ENCODE data around the gene GIMD1.
"Not testable (repeated sequence)": the region's sequence is repeated elsewhere in the genome, so short reads cannot be mapped to it uniquely, and the experiment has no call there.

Gene GIMD1

GRCh38 chr4:106368678-106369077 lies at the start of gene GIMD1:
GIMD1 (minus strand) TSS chr4:106368778; CDS start chr4:106367435, 1,343 bp downstream.
- DNase-seq (ENCODE audit: extremely low read depth in 1 of 2, low read depth in 1 of 2), result no peak

DNA sequence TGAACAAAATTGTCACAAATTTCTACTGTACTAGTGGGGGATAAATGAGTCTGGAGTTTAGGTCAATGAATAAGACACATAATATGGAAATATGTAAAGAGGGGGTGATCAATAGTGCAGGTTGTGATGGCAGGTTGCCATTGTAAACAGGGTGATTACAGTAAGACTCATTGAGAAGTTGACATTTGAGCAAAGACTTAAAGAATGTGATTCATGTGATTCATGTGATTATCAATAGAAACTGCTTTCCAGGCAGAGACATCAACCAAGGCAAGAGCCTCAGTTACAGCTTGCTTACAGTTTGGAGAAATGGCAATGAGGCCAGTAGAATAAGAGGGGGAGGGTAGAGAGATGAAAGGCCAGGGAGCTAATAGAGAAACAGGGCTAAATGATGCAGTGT lies 45.8 kb upstream of the GIMD1 start:
- no peak for DNase-seq (ENCODE audit: extremely low read depth in 1 of 2, low read depth in 1 of 2)

GRCh38 chr4:106409901-106410889 lies 41.6 kb upstream of the GIMD1 start:
- DNase-seq (ENCODE audit: extremely low read depth in 1 of 2, low read depth in 1 of 2), result no peak

DNA sequence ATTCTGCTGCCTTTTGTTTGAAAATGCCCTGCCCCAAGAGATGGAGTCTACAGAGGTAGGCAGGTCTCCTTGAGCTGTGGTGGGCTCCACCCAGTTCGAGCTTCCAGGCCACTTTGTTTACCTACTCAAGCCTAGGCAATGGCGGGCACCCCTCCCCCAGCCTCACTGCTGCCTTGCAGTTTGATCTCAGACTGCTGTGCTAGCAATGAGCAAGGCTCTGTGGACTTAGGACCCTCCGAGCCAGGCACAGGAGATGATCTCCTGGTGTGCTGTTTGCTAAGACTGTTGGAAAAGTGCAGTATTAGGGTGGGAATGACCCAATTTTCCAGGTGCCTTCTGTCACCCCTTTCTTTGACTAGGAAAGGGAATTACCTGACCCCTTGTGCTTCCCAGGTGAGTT lies 39.4 kb upstream of the GIMD1 start:
- not testable (repeated sequence) for DNase-seq (ENCODE audit: extremely low read depth in 1 of 2, low read depth in 1 of 2)

DNA sequence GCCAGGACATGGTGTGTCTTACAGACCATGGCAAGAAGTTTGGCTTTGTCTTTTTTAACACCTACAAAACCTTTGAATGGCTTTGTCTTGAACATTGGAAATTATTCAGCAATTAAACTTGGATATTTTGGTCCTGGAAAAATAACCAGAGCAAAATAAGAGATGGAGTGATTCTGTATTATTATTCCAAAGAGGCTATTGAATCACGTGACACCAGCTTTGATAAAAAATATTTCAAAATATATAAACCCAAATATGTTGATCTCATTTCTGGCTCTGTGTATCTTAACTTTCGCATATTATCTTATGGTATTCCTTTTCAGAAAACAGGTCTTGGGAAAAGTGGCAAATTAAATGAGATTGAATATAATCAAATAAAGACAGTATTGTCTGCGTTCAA lies 32.6 kb upstream of the GIMD1 start:
- DNase-seq (ENCODE audit: extremely low read depth in 1 of 2, low read depth in 1 of 2), result no peak

GRCh38 chr4:106398898-106399297 lies 30.3 kb upstream of the GIMD1 start:
- not testable (repeated sequence) for DNase-seq (ENCODE audit: extremely low read depth in 1 of 2, low read depth in 1 of 2)

- no peak for DNase-seq (ENCODE audit: extremely low read depth in 1 of 2, low read depth in 1 of 2)
Observed at GRCh38 chr4:106395582-106395981, 27.0 kb upstream of the GIMD1 start.

- no peak for DNase-seq (ENCODE audit: extremely low read depth in 1 of 2, low read depth in 1 of 2)
Observed at GRCh38 chr4:106385853-106386393, 17.3 kb upstream of the GIMD1 start.

DNA sequence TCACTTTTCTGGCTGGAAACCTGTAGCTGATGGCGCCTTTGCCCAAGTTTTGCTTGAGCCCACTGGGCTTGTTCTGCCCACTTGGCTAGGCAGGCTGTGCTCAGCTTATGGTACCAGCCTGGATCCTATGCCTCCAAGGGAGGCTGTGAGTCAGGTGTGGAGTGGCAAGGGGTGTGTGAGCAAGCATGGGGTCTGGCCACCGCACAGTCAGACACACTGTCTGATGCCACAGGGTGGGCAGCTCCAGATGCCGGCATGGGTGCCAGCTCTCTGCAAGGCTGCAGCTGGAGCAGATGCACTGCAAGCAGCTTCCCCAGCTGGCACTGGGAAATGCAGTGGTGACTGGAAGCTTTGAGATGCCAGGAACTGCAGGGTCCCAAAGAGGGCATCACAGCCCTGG lies 16.3 kb upstream of the GIMD1 start:
- no peak for DNase-seq (ENCODE audit: extremely low read depth in 1 of 2, low read depth in 1 of 2)

GRCh38 chr4:106380179-106380578 lies 11.6 kb upstream of the GIMD1 start:
- no peak for DNase-seq (ENCODE audit: extremely low read depth in 1 of 2, low read depth in 1 of 2)

- DNase-seq (ENCODE audit: extremely low read depth in 1 of 2, low read depth in 1 of 2), result no peak
Observed at GRCh38 chr4:106373026-106373425, 4.4 kb upstream of the GIMD1 start.

- no peak for DNase-seq (ENCODE audit: extremely low read depth in 1 of 2, low read depth in 1 of 2)
Observed at GRCh38 chr4:106371161-106371560, 2.6 kb upstream of the GIMD1 start.

GRCh38 chr4:106370214-106370613 lies 1.6 kb upstream of the GIMD1 start:
- no peak for DNase-seq (ENCODE audit: extremely low read depth in 1 of 2, low read depth in 1 of 2)

DNA sequence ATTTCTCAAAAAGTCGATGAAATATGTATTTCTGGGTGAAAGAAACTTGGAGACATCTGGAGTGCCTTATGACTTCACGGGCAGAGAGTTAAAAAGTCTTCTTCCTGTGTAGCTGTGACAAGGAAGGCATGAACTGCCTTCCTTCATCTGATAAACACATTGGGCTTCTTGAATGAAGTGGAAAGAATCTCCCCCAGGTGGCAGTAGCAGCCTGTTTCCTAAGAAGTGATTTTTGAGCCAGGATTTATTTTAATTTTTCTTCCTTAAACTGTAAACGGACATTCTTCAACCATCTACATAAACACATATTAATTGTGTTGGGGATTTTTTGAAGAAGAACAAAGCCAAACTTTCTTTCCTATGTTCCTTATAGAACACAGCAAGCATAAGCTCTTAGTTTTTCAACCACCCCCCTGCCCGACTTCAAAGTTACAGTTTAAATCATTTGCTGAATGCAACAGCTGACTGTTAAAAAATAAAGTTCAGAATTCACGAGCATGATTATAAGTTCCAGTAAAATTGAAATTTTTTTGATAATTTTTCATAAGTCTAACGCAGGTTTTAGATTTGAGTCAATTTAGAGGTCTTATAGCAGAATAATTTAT lies 980 bp upstream of the GIMD1 start:
- no peak for DNase-seq (ENCODE audit: extremely low read depth in 1 of 2, low read depth in 1 of 2)

DNA sequence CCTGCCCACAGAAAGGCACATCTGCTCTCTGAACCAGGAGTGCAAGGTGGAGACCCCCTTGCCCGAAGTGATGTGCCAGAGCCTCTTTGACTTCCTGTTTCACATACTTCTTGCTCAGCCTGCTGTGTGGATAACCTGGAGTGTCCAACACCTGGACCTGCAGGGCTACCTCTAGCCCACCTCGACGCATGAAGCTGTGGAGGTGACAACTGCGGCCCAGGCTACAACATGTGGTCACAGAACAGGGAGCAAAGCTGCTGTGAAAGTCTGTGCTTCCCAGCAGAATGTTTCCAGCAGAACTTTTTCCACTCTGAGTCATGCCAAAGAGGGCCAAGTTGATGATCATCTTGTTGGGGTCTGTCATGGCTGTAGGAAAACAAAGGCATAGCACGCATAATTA lies 1.5 kb downstream of the GIMD1 start:
- DNase-seq (ENCODE audit: extremely low read depth in 1 of 2, low read depth in 1 of 2), result no peak

DNA sequence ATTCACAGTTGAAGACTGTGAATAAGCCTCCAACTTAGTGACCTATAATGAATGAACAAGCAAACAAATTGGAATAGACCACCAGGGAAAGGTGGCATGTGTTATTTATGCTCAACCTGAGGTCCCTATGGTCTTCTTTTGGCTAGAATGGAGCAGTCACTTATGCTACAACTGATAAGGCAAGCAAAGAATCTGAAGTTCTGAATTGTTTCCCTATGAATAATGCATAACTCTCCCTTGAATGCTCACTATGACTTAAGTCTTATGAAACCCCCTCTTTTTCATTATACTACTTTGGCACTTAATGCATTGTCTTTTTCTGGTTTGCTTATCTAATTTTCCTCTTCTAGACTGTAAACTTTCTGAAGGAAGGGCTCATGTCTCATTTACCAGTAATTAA lies 2.6 kb downstream of the GIMD1 start:
- DNase-seq (ENCODE audit: extremely low read depth in 1 of 2, low read depth in 1 of 2), result no peak

GRCh38 chr4:106365613-106366012 lies 3.0 kb downstream of the GIMD1 start:
- no peak for DNase-seq (ENCODE audit: extremely low read depth in 1 of 2, low read depth in 1 of 2)

DNA sequence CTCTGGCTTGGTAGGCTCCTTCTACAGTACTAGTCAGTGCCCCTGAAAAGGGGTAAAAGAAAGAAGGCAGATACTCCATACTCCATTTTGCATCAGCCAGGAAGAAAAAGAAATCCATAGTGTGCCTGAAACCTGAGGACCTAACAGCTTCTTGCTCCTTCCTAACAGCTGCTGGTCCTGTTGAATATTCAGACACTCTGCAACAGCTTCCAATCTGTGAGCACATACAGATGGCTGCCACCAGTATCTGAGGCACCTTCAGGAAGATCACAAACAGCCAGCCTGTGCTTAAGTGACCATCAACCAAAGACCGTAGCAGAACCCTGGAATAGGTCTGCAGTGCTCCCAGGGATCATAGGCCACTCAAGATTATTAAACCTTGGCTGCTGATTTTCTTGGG lies 4.3 kb downstream of the GIMD1 start:
- no peak for DNase-seq (ENCODE audit: extremely low read depth in 1 of 2, low read depth in 1 of 2)

- DNase-seq (ENCODE audit: extremely low read depth in 1 of 2, low read depth in 1 of 2), result no peak
Observed at GRCh38 chr4:106362086-106362825, 6.3 kb downstream of the GIMD1 start.

DNA sequence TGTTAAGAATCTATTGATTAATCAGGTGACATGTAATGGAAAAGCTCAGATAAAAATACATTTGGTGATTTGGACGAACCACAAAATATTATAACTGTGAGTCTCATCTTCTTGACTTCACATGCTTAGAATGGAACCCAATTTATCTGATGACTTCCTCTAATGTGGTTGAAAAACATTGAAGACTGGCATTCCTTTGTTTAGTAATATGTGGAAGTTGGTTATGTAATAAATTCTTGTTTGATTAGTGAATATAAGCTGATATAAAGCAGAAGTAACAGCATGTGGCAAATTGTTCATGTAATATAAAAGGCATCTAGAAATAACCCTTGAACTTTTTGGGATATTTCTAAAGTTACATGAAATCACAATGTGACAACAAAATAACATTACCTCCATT lies 9.7 kb downstream of the GIMD1 start:
- no peak for DNase-seq (ENCODE audit: extremely low read depth in 1 of 2, low read depth in 1 of 2)

GRCh38 chr4:106355193-106355592 lies 13.4 kb downstream of the GIMD1 start:
- DNase-seq (ENCODE audit: extremely low read depth in 1 of 2, low read depth in 1 of 2), result no peak

All from activated CD8-positive, alpha-beta memory T cell treated with anti-CD3 and anti-CD28 coated beads for 1 hour (primary cell).